Neural cell (in vitro differentiated cells): ENCODE measurements around the gene EFCAB7. TPM values are rescaled to one million over a fixed set of nuclear protein-coding genes. Genes with fewer than 3 reads are reported as not detected.

ENCODE experiments used
- H2AFZ ChIP-seq: fragments of 200-600, 300-800 bp; sonication (generic), shearing (Covaris generic); 2 replicates; pipeline ENCODE4 v1.6.0; 2014; ENCODE audit warnings: low read depth, mild to moderate bottlenecking, antibody characterized with exemption, low read length, moderate library complexity
- H3F3A ChIP-seq: fragments of 200-600 bp; shearing (Covaris generic); 2 replicates; pipeline ENCODE4 v1.6.1; 2016; ENCODE audit warnings: mild to moderate bottlenecking, moderate library complexity, mixed read lengths, antibody characterized with exemption, low read length; ENCODE audit not compliant: insufficient read depth, poor library complexity, severe bottlenecking
- H3K27ac ChIP-seq: fragments of 200-600, 300-800 bp; sonication (generic), shearing (Covaris generic); 2 replicates; pipeline ENCODE4 v1.5.1; 2014; ENCODE audit warnings: mild to moderate bottlenecking, low read length, moderate library complexity
- H3K27me3 ChIP-seq: fragments of 300-800, 200-600 bp; sonication (generic), shearing (Covaris generic); 2 replicates; pipeline ENCODE4 v1.6.0; 2014; ENCODE audit warnings: mild to moderate bottlenecking, low read depth, low read length, moderate library complexity; ENCODE audit not compliant: insufficient read depth
- H3K36me3 ChIP-seq: fragments of 300-800, 200-600 bp; sonication (generic), shearing (Covaris generic); 2 replicates; pipeline ENCODE4 v1.5.1; 2014; ENCODE audit warnings: mild to moderate bottlenecking, antibody characterized with exemption, low read length, moderate library complexity; ENCODE audit not compliant: insufficient read depth
- H3K4me2 ChIP-seq: fragments of 300-800, 200-600 bp; sonication (generic), shearing (Covaris generic); 2 replicates; pipeline ENCODE4 v1.6.0; 2014; ENCODE audit warnings: mild to moderate bottlenecking, low read length
- H3K4me3 ChIP-seq: fragments of 300-800, 200-600 bp; sonication (generic), shearing (Covaris generic); 2 replicates; pipeline ENCODE4 v1.5.1; 2014; ENCODE audit warnings: mild to moderate bottlenecking, low read length, moderate library complexity
- H3K79me2 ChIP-seq: fragments of 200-600 bp; shearing (Covaris generic); replicated peaks from 2 replicates; pipeline ENCODE4 v1.6.0; 2014; ENCODE audit warnings: mild to moderate bottlenecking, low read length, moderate library complexity; ENCODE audit not compliant: insufficient read depth
- H3K9ac ChIP-seq: fragments of 300-800, 200-600 bp; sonication (generic), shearing (Covaris generic); 2 replicates; pipeline ENCODE4 v1.6.1; 2016; ENCODE audit warnings: mild to moderate bottlenecking, low read length, mixed read lengths
- H3K9me2 ChIP-seq: fragments of 200-600 bp; shearing (Covaris generic); 2 replicates; pipeline ENCODE4 v1.6.1; 2016; ENCODE audit warnings: mild to moderate bottlenecking, low read length, mixed read lengths; ENCODE audit not compliant: insufficient read depth
- H3K9me3 ChIP-seq: fragments of 200-600, 300-800 bp; sonication (generic), shearing (Covaris generic); 2 replicates; pipeline ENCODE4 v1.6.1; 2016; ENCODE audit warnings: mild to moderate bottlenecking, mixed run types, low read length, moderate library complexity, mixed read lengths
- H4K20me1 ChIP-seq: fragments of 200-600 bp; shearing (Covaris generic); 2 replicates; pipeline ENCODE4 v1.6.1; 2016; ENCODE audit warnings: mild to moderate bottlenecking, mixed run types; ENCODE audit not compliant: insufficient read depth
- CTCF ChIP-seq: fragments of 450-650 bp; IDR thresholded peaks from 2 replicates; pipeline ENCODE4 v1.5.1; 2014; ENCODE audit warnings: antibody characterized with exemption, mild to moderate bottlenecking, moderate library complexity; ENCODE audit not compliant: poor library complexity, severe bottlenecking
- EP300 ChIP-seq: fragments of 450-650 bp; conservative IDR thresholded peaks from 2 replicates; pipeline ENCODE4 v1.6.1; 2014; ENCODE audit warnings: antibody characterized with exemption, mild to moderate bottlenecking, moderate library complexity; ENCODE audit not compliant: poor library complexity, severe bottlenecking
- EZH2 ChIP-seq: fragments of 200-600, 300-800 bp; shearing (Covaris generic), sonication (generic); IDR thresholded peaks from 2 replicates; pipeline ENCODE4 v1.6.1; 2014; ENCODE audit warnings: antibody characterized with exemption, low read length, borderline replicate concordance, mild to moderate bottlenecking; ENCODE audit not compliant: insufficient read depth, poor library complexity, severe bottlenecking
- MXI1 ChIP-seq: fragments of 450-650 bp; conservative IDR thresholded peaks from 2 replicates; pipeline ENCODE4 v1.6.1; 2014; ENCODE audit warnings: antibody characterized with exemption, mild to moderate bottlenecking; ENCODE audit not compliant: poor library complexity, severe bottlenecking
- POLR2AphosphoS5 ChIP-seq: IDR thresholded peaks from 2 replicates; pipeline ENCODE4 v1.6.1; 2012
- RAD21 ChIP-seq: fragments of 450-650 bp; conservative IDR thresholded peaks from 2 replicates; pipeline ENCODE4 v1.6.1; 2014; ENCODE audit warnings: antibody characterized with exemption, mild to moderate bottlenecking, moderate library complexity
- REST ChIP-seq: IDR thresholded peaks from 2 replicates; pipeline ENCODE4 v1.6.1; 2012; ENCODE audit warnings: borderline replicate concordance
- SMC3 ChIP-seq: fragments of 450-650 bp; conservative IDR thresholded peaks from 2 replicates; pipeline ENCODE4 v1.6.1; 2014; ENCODE audit warnings: antibody characterized with exemption, mild to moderate bottlenecking, moderate library complexity; ENCODE audit not compliant: poor library complexity
- TAF1 ChIP-seq: IDR thresholded peaks from 2 replicates; pipeline ENCODE4 v1.6.1; 2012; ENCODE audit warnings: low read depth
- polyA plus RNA-seq: library from polyadenylated mRNA; depleted of rRNA; stranded (reverse); fragments of >200 nt; gene quantifications from 2 replicates; pipeline ENCODE4 v1.2.3, GENCODE V29; 2014

EFCAB7 gene
- polyA plus RNA-seq, 1 donor from 2014 or later = 72.9 TPM

GRCh38 chr1:63592536-63593302 is 69.4 kb downstream of the EFCAB7 start:
- Histone ChIP-seq H3K27me3 (peaks cover 2% of the 10 kb centered on the region), H3K79me2 (no peaks in the 10 kb centered on the region), H3K9ac (peak overlapping the region; percentile 62)

More at GRCh38 chr1:63592536-63593302, 69.4 kb downstream of the EFCAB7 start:
- H3F3A ChIP-seq = no peaks in the 10 kb centered on the region
- peak overlapping the region; percentile 60 for H3K4me2 ChIP-seq
- peak overlapping the region; percentile 41 for H2AFZ ChIP-seq
- H3K9me2 ChIP-seq = no peaks in the 10 kb centered on the region
- H3K9me3 ChIP-seq = no peaks in the 10 kb centered on the region
- TF ChIP-seq CTCF (no peak), EZH2 (no peak), SMC3 (no peak), REST (no peak), MXI1 (no peak), RAD21 (no peak), EP300 (no peak), POLR2AphosphoS5 (no peak), TAF1 (no peak)
- H3K27ac ChIP-seq = no peak overlapping the region
- H3K4me3 ChIP-seq = peak overlapping the region; percentile 86
- H4K20me1 ChIP-seq = no peaks in the 10 kb centered on the region
- H3K36me3 ChIP-seq = no peaks in the 10 kb centered on the region
